K562 (cell line): Measurements from ENCODE around the gene PPM1F. TPM values are rescaled to one million over a fixed set of nuclear protein-coding genes. Genes with fewer than 3 reads are reported as not detected.

ENCODE experiments used
- ATF1 ChIP-seq, 2 experiments: fragments of 450-650 bp in 1 of 2; IDR thresholded peaks; 2 replicates each; pipeline ENCODE4 v1.6.1; 2016; ENCODE audit warnings: missing compliant biosample characterization in 1 of 2, missing genetic modification characterization in 1 of 2
- CHCHD3 ChIP-seq: fragments of 250-450 bp; sonication (Bioruptor Pico); IDR thresholded peaks from 2 replicates; pipeline ENCODE4 v2.1.2; 2022; ENCODE audit warnings: mild to moderate bottlenecking
- EGR1 ChIP-seq: fragments of 450-650 bp; conservative IDR thresholded peaks from 2 replicates; pipeline ENCODE4 v1.6.1; 2017; ENCODE audit warnings: mild to moderate bottlenecking
- FIP1L1 ChIP-seq: fragments of 200-400 bp; formaldehyde crosslinking; IDR thresholded peaks from 2 replicates; pipeline ENCODE4 v1.6.1; 2018; ENCODE audit warnings: mild to moderate bottlenecking, low read depth, low read length; ENCODE audit not compliant: poor library complexity, severe bottlenecking
- IFI16 ChIP-seq: fragments of 250-450 bp; sonication (Bioruptor Pico); IDR thresholded peaks from 2 replicates; pipeline ENCODE4 v2.1.2; 2022; ENCODE audit warnings: mild to moderate bottlenecking, inconsistent platforms
- IRF2 ChIP-seq: sonication (generic); formaldehyde crosslinking; IDR thresholded peaks from 2 replicates; pipeline ENCODE4 v1.8.1; 2022; ENCODE audit warnings: mild to moderate bottlenecking, missing genetic modification reagents
- KLF1 ChIP-seq: fragments of 450-650 bp; IDR thresholded peaks from 2 replicates; pipeline ENCODE4 v1.6.1; 2016; ENCODE audit warnings: missing genetic modification characterization, missing compliant biosample characterization
- TEAD1 ChIP-seq, 2 experiments: fragments of 450-650 bp in 1 of 2; sonication (generic) in 1 of 2; formaldehyde crosslinking; IDR thresholded peaks; 2 replicates each; pipeline versions ENCODE4 v1.4.0 to v1.8.0; 2020 to 2022; ENCODE audit warnings: mild to moderate bottlenecking in 2 of 2, missing genetic modification reagents in 1 of 2
- ZBTB12 ChIP-seq: fragments of 250-450 bp; sonication (Bioruptor Pico); IDR thresholded peaks from 2 replicates; pipeline ENCODE4 v1.4.0; 2020
- ZBTB40 ChIP-seq, 2 experiments: fragments of 450-650 bp in 1 of 2; sonication (generic) in 1 of 2; formaldehyde crosslinking in 1 of 2; IDR thresholded peaks; 2 replicates each; pipeline versions ENCODE4 v1.7.1 to v1.9.0; 2016 to 2022; ENCODE audit warnings: inconsistent platforms in 1 of 2, mild to moderate bottlenecking in 1 of 2, missing genetic modification reagents in 1 of 2
- ZNF561 ChIP-seq: fragments of 450-650 bp; formaldehyde crosslinking; conservative IDR thresholded peaks from 2 replicates; pipeline ENCODE4 v1.4.0; 2020; ENCODE audit warnings: mild to moderate bottlenecking, moderate library complexity
- polyA plus RNA-seq, 8 experiments: library from polyadenylated mRNA; depleted of rRNA in 4 of 8; stranded (reverse) in 5 of 8; unstranded in 3 of 8; fragments of >200 nt; fragmentation: Nextera tagmentation in 2 of 8; fragmentation: Illumina TruSeq in 1 of 8; extraction: Ambion mirVana in 2 of 8; extraction: Trizol in 1 of 8; gene quantifications; 2 replicates each; pipeline versions ENCODE4 v1.2.1 to v1.2.3, GENCODE V29; 2011 to 2014; ENCODE audit warnings: inconsistent platforms in 1 of 8, missing spikeins in 1 of 8
- total RNA-seq, 7 experiments: library from RNA; depleted of rRNA in 6 of 7; stranded (reverse); fragments of >200 nt in 6 of 7; fragmentation: Illumina TruSeq in 2 of 7; extraction: Trizol in 2 of 7; gene quantifications; 2 replicates each; pipeline versions ENCODE4 v1.2.1 to v1.2.3, GENCODE V29; 2011 to 2021; ENCODE audit warnings: low replicate concordance in 1 of 7
- TF ChIP-seq, protein P1 (sequence below), 3 experiments: fragments of 200-800 bp in 1 of 3; fragments of 250-450 bp in 1 of 3; fragments of 450-650 bp in 1 of 3; sonication (Bioruptor Pico) in 1 of 3; sonication (Bioruptor generic) in 1 of 3; formaldehyde crosslinking in 1 of 3; IDR thresholded peaks; 2 replicates each; pipeline versions ENCODE4 v1.6.1 to v1.8.0; 2016 to 2022; ENCODE audit warnings: mild to moderate bottlenecking in 2 of 3, missing genetic modification characterization in 2 of 3, missing compliant biosample characterization in 1 of 3, moderate library complexity in 1 of 3

The PPM1F gene
- total and polyA plus RNA-seq, 9 of the 15 experiments (the other 6 are each of a cell fraction or from before 2014, with no cell fraction given), result 2.1 to 159 (median 64.0) TPM

- TF ChIP-seq, protein P1, sequence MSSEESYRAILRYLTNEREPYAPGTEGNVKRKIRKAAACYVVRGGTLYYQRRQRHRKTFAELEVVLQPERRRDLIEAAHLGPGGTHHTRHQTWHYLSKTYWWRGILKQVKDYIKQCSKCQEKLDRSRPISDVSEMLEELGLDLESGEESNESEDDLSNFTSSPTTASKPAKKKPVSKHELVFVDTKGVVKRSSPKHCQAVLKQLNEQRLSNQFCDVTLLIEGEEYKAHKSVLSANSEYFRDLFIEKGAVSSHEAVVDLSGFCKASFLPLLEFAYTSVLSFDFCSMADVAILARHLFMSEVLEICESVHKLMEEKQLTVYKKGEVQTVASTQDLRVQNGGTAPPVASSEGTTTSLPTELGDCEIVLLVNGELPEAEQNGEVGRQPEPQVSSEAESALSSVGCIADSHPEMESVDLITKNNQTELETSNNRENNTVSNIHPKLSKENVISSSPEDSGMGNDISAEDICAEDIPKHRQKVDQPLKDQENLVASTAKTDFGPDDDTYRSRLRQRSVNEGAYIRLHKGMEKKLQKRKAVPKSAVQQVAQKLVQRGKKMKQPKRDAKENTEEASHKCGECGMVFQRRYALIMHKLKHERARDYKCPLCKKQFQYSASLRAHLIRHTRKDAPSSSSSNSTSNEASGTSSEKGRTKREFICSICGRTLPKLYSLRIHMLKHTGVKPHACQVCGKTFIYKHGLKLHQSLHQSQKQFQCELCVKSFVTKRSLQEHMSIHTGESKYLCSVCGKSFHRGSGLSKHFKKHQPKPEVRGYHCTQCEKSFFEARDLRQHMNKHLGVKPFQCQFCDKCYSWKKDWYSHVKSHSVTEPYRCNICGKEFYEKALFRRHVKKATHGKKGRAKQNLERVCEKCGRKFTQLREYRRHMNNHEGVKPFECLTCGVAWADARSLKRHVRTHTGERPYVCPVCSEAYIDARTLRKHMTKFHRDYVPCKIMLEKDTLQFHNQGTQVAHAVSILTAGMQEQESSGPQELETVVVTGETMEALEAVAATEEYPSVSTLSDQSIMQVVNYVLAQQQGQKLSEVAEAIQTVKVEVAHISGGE (CRISPR knock-in tag; IDR thresholded peaks at IDR 0.05), result 0 out of 6 replicates have a peak, but pooled peaks of 1 of the 3 experiments have one; percentile 32
- peak; percentile 17; the same call in 1 of the 2 replicates for TF ChIP-seq IRF2 (CRISPR knock-in tag)
- TF ChIP-seq FIP1L1, result no peak
- peak; percentile 86 for TF ChIP-seq CHCHD3 (CRISPR knock-in tag)
- 0 out of 2 replicates have a peak, but pooled peaks have one; percentile 13 for TF ChIP-seq ZNF561 (CRISPR knock-in tag)
- TF ChIP-seq TEAD1 (CRISPR knock-in tag; IDR thresholded peaks at IDR 0.05), result peak; percentile 33 to 40; a peak in 1 of 4 replicates
- peak; percentile 34; the same call in 1 of the 2 replicates for TF ChIP-seq IFI16
- TF ChIP-seq EGR1, result 0 out of 2 replicates have a peak, but pooled peaks have one; percentile 9
- peak; percentile 41; the same call in 1 of the 2 replicates for TF ChIP-seq ZBTB12
- no peak for TF ChIP-seq KLF1 (tag)
- TF ChIP-seq ATF1 (CRISPR knock-in tag; IDR thresholded peaks at IDR 0.05), result 0 out of 2 replicates have a peak, but pooled peaks have one; percentile 14
- TF ChIP-seq ATF1 (tag; IDR thresholded peaks at IDR 0.05), result 0 out of 2 replicates have a peak, but pooled peaks have one; percentile 9
- TF ChIP-seq ZBTB40 (IDR thresholded peaks at IDR 0.05), result no peak
- TF ChIP-seq ZBTB40 (CRISPR knock-in tag; IDR thresholded peaks at IDR 0.05), result no peak
Measured at GRCh38 chr22:21965762-21966288, 13.2 kb upstream of the PPM1F start (continued).
